ENCODE results near the gene GIPR. TPM values are rescaled to one million over a fixed set of nuclear protein-coding genes. Genes with fewer than 3 reads are reported as not detected.

GIPR gene
- total and polyA plus RNA-seq, 2 experiments from 2014 or later, result 0.42 to 1.2 TPM

- peak overlapping the region; percentile 95 for H2AFZ ChIP-seq
- no peaks in the 10 kb centered on the region for H3K79me2 ChIP-seq (replicated peaks; ENCODE audit: insufficient read depth)
- Mint-ChIP-seq H3K4me3 (peak overlapping the region; percentile 75), H3K36me3 (ENCODE audit: low read depth) (peaks cover under 1% of the 10 kb centered on the region; the same call in 1 of the 3 replicates), H3K27me3 (ENCODE audit: insufficient read depth, low read depth, poor library complexity) (peaks cover 46% of the 10 kb centered on the region), H3K27ac (peak overlapping the region; percentile 51), H3K4me1 (peaks cover 46% of the 10 kb centered on the region), H3K9me3 (peaks cover 8% of the 10 kb centered on the region; the same call in 2 of the 3 replicates)
- DNase-seq (ENCODE audit: low spot score) (peak; percentile 100), ATAC-seq (peak; percentile 25)
- H3K27ac ChIP-seq (ENCODE audit: low read depth), result no peak overlapping the region; the same call in 1 of the 2 replicates
- peaks cover 18% of the 10 kb centered on the region for H3K27me3 ChIP-seq (ENCODE audit: insufficient read depth)
- TF ChIP-seq ZNF114 (CRISPR knock-in tag; IDR thresholded peaks at IDR 0.05) (no peak), POLR2AphosphoS5 (IDR thresholded peaks at IDR 0.05; ENCODE audit: low read depth) (peak; percentile 47; the same call in 1 of the 2 replicates)
- no peaks in the 10 kb centered on the region for H3K9me2 ChIP-seq (ENCODE audit: insufficient read depth)
- peak overlapping the region; percentile 97 for H3K4me2 ChIP-seq
- peaks cover 42% of the 10 kb centered on the region for H3F3A ChIP-seq (replicated peaks; ENCODE audit: low read depth)
- H3K36me3 ChIP-seq (ENCODE audit: insufficient read depth), result no peaks in the 10 kb centered on the region
- no peaks in the 10 kb centered on the region for H4K20me1 ChIP-seq (replicated peaks; ENCODE audit: insufficient read depth)
- H3K4me3 ChIP-seq, result peak overlapping the region; percentile 64
- peaks cover 44% of the 10 kb centered on the region for H3K4me1 ChIP-seq (ENCODE audit: insufficient read depth)
Observed at GRCh38 chr19:45641274-45642105, 26.5 kb upstream of the GIPR start.

- TF ChIP-seq CTCF (conservative IDR thresholded peaks at IDR 0.05; ENCODE audit: low read depth in 2 of 2) (peak; percentile 97 to 100), POLR2AphosphoS5 (IDR thresholded peaks at IDR 0.05; ENCODE audit: low read depth) (peak; percentile 71), CREB1 (CRISPR knock-in tag; IDR thresholded peaks at IDR 0.05; ENCODE audit: low read depth) (0 out of 2 replicates have a peak, but pooled peaks have one; percentile 25), ZNF462 (CRISPR knock-in tag; IDR thresholded peaks at IDR 0.05) (no peak)
- Histone ChIP-seq H4K20me1 (replicated peaks; ENCODE audit: insufficient read depth) (no peaks in the 10 kb centered on the region), H3K4me1 (ENCODE audit: insufficient read depth) (peaks cover 38% of the 10 kb centered on the region), H3F3A (replicated peaks; ENCODE audit: low read depth) (peaks cover 39% of the 10 kb centered on the region), H3K9me2 (ENCODE audit: insufficient read depth) (no peaks in the 10 kb centered on the region), H2AFZ (peak overlapping the region; percentile 100), H3K4me3 (peak overlapping the region; percentile 90), H3K79me2 (replicated peaks; ENCODE audit: insufficient read depth) (no peaks in the 10 kb centered on the region), H3K27ac (ENCODE audit: low read depth) (no peak overlapping the region), H3K4me2 (peak overlapping the region; percentile 93), H3K27me3 (ENCODE audit: insufficient read depth) (peaks cover 18% of the 10 kb centered on the region), H3K36me3 (ENCODE audit: insufficient read depth) (no peaks in the 10 kb centered on the region)
- ATAC-seq, result peak; percentile 45
- peaks cover 3% of the 10 kb centered on the region; the same call in 1 of the 3 replicates for H3K36me3 Mint-ChIP-seq (ENCODE audit: low read depth)
- H3K27me3 Mint-ChIP-seq (ENCODE audit: insufficient read depth, low read depth, poor library complexity), result peaks cover 34% of the 10 kb centered on the region
- H3K9me3 Mint-ChIP-seq, result peaks cover 19% of the 10 kb centered on the region; the same call in 2 of the 3 replicates
- peak; percentile 92 for DNase-seq (ENCODE audit: low spot score)
- peaks cover 43% of the 10 kb centered on the region for H3K4me1 Mint-ChIP-seq
- H3K27ac Mint-ChIP-seq, result no peak overlapping the region
- H3K4me3 Mint-ChIP-seq, result peak overlapping the region; percentile 90
Observed at GRCh38 chr19:45643024-45643926, 24.7 kb upstream of the GIPR start.

All from GM23338 (cell line).